GM23338 (cell line): Measurements from ENCODE around the gene EXOC7. TPM values are rescaled to one million over a fixed set of nuclear protein-coding genes. Genes with fewer than 3 reads are reported as not detected.

Experiments
- ATAC-seq: fragments of 200-7000 bp; cut with Tn5 transposase; 3 replicates; pipeline ENCODE4 v1.9.1; 2020
- DNase-seq: peaks from one replicate; pipeline ENCODE4 v3.0.0-alpha.2; 2015; ENCODE audit warnings: low spot score
- H2AFZ ChIP-seq: fragments of 200-600 bp; sonication (generic); 2 replicates; pipeline ENCODE4 v1.8.0; 2016; ENCODE audit warnings: antibody characterized with exemption, mild to moderate bottlenecking, moderate library complexity
- H3F3A ChIP-seq: fragments of 200-600 bp; sonication (generic); replicated peaks from 2 replicates; pipeline ENCODE4 v1.8.0; 2017; ENCODE audit warnings: antibody characterized with exemption, mixed run types, low read depth
- H3K27ac ChIP-seq: fragments of 200-600 bp; sonication (generic); 2 replicates; pipeline ENCODE4 v1.6.1; 2016; ENCODE audit warnings: low read depth
- H3K27me3 ChIP-seq: fragments of 200-600 bp; sonication (generic); 2 replicates; pipeline ENCODE4 v1.8.0; 2016; ENCODE audit warnings: mild to moderate bottlenecking, mixed run types, moderate library complexity; ENCODE audit not compliant: insufficient read depth
- H3K36me3 ChIP-seq: fragments of 200-600 bp; sonication (generic); 2 replicates; pipeline ENCODE4 v1.8.0; 2016; ENCODE audit warnings: mild to moderate bottlenecking; ENCODE audit not compliant: insufficient read depth
- H3K4me1 ChIP-seq: fragments of 200-600 bp; sonication (generic); 2 replicates; pipeline ENCODE4 v1.8.0; 2016; ENCODE audit warnings: mild to moderate bottlenecking, moderate library complexity; ENCODE audit not compliant: insufficient read depth
- H3K4me2 ChIP-seq: fragments of 200-600 bp; sonication (generic); 2 replicates; pipeline ENCODE4 v1.7.1; 2017; ENCODE audit warnings: mixed run types
- H3K4me3 ChIP-seq: fragments of 200-600 bp; sonication (generic); 2 replicates; pipeline ENCODE4 v1.6.1; 2016; ENCODE audit warnings: mixed run types
- H3K79me2 ChIP-seq: fragments of 200-600 bp; sonication (generic); replicated peaks from 2 replicates; pipeline ENCODE4 v1.8.0; 2017; ENCODE audit warnings: mild to moderate bottlenecking; ENCODE audit not compliant: insufficient read depth
- H3K9me2 ChIP-seq: fragments of 200-600 bp; sonication (generic); 2 replicates; pipeline ENCODE4 v1.8.0; 2017; ENCODE audit not compliant: insufficient read depth
- H4K20me1 ChIP-seq: fragments of 200-600 bp; sonication (generic); replicated peaks from 2 replicates; pipeline ENCODE4 v1.8.0; 2017; ENCODE audit warnings: mild to moderate bottlenecking; ENCODE audit not compliant: insufficient read depth
- H3K27ac Mint-ChIP-seq: 2 replicates; pipeline ENCODE4 v1.8.0; 2020; ENCODE audit warnings: inconsistent platforms, mild to moderate bottlenecking, moderate library complexity, mixed read lengths
- H3K27me3 Mint-ChIP-seq: 3 replicates; pipeline ENCODE4 v1.8.0; 2022; ENCODE audit warnings: low read depth, mild to moderate bottlenecking, moderate library complexity, mixed read lengths, inconsistent platforms; ENCODE audit not compliant: insufficient read depth, poor library complexity
- H3K36me3 Mint-ChIP-seq: 3 replicates; pipeline ENCODE4 v1.8.0; 2021; ENCODE audit warnings: low read depth, mild to moderate bottlenecking, inconsistent platforms, moderate library complexity, mixed read lengths
- H3K4me1 Mint-ChIP-seq: 3 replicates; pipeline ENCODE4 v1.8.0; 2020; ENCODE audit warnings: mild to moderate bottlenecking, inconsistent platforms, mixed read lengths
- H3K4me3 Mint-ChIP-seq: 3 replicates; pipeline ENCODE4 v1.8.0; 2021; ENCODE audit warnings: moderate library complexity, mild to moderate bottlenecking, inconsistent platforms, mixed read lengths
- H3K9me3 Mint-ChIP-seq: 3 replicates; pipeline ENCODE4 v1.8.0; 2020; ENCODE audit warnings: moderate library complexity, mild to moderate bottlenecking, inconsistent platforms, mixed read lengths
- CREB1 ChIP-seq: fragments of 250-450 bp; sonication (Bioruptor Pico); IDR thresholded peaks from 2 replicates; pipeline ENCODE4 v1.5.0; 2020; ENCODE audit warnings: low read depth, mild to moderate bottlenecking, moderate library complexity
- EZH2 ChIP-seq: fragments of 200-600 bp; sonication (generic); IDR thresholded peaks from one replicate; pipeline ENCODE4 v1.8.0; 2017; ENCODE audit warnings: antibody characterized with exemption, mild to moderate bottlenecking, low read depth; ENCODE audit not compliant: unreplicated experiment
- EZH2phosphoT487 ChIP-seq: fragments of 200-600 bp; sonication (generic); IDR thresholded peaks from one replicate; pipeline ENCODE4 v1.8.1; 2018; ENCODE audit warnings: antibody characterized with exemption; ENCODE audit not compliant: unreplicated experiment
- JUNB ChIP-seq: IDR thresholded peaks from one replicate; pipeline ENCODE4 v1.6.1; 2016; ENCODE audit warnings: antibody characterized with exemption; ENCODE audit not compliant: unreplicated experiment
- NANOG ChIP-seq: IDR thresholded peaks from 2 replicates; pipeline ENCODE4 v1.6.1; 2016; ENCODE audit warnings: antibody characterized with exemption, borderline replicate concordance
- POLR2AphosphoS5 ChIP-seq: IDR thresholded peaks from 2 replicates; pipeline ENCODE4 v1.6.1; 2016; ENCODE audit warnings: antibody characterized with exemption, low read depth
- STAT1 ChIP-seq: IDR thresholded peaks from one replicate; pipeline ENCODE4 v1.6.1; 2016; ENCODE audit warnings: antibody characterized with exemption; ENCODE audit not compliant: unreplicated experiment
- ZNF114 ChIP-seq: fragments of 250-450 bp; sonication (Bioruptor Pico); IDR thresholded peaks from 2 replicates; pipeline ENCODE4 v1.5.0; 2020; ENCODE audit warnings: mild to moderate bottlenecking, moderate library complexity
- ZNF331 ChIP-seq: fragments of 250-450 bp; sonication (Bioruptor Pico); IDR thresholded peaks from 2 replicates; pipeline ENCODE4 v1.5.0; 2020; ENCODE audit warnings: low read depth, mild to moderate bottlenecking, moderate library complexity
- polyA plus RNA-seq: library from polyadenylated mRNA; unstranded; fragments of >200 nt; fragmentation: Nextera tagmentation; extraction: Ambion mirVana; gene quantifications from 2 replicates; pipeline ENCODE4 v1.2.1, GENCODE V29; 2016
- total RNA-seq: library from RNA; depleted of rRNA; stranded (reverse); fragments of >200 nt; shearing (Covaris generic); gene quantifications from 2 replicates; pipeline ENCODE4 v1.2.3, GENCODE V29; 2014
- TF ChIP-seq, protein P1 (sequence below), 2 experiments: fragments of 200-600 bp in 1 of 2; sonication (generic) in 1 of 2; conservative IDR thresholded peaks; 2 replicates each; pipeline versions ENCODE4 v1.5.1 to v1.6.1; 2016 to 2017; ENCODE audit warnings: antibody characterized with exemption in 2 of 2, low read depth in 2 of 2, mild to moderate bottlenecking in 2 of 2, moderate library complexity in 1 of 2
- TF ChIP-seq, protein P2 (sequence below): IDR thresholded peaks from 2 replicates; pipeline ENCODE4 v1.6.1; 2016; ENCODE audit warnings: antibody characterized with exemption
- TF ChIP-seq, protein P3 (sequence below): IDR thresholded peaks from one replicate; pipeline ENCODE4 v1.6.1; 2018; ENCODE audit warnings: antibody characterized with exemption; ENCODE audit not compliant: unreplicated experiment

Gene EXOC7
- total and polyA plus RNA-seq, 2 experiments from 2014 or later, result 75.4 to 77.4 TPM

DNA sequence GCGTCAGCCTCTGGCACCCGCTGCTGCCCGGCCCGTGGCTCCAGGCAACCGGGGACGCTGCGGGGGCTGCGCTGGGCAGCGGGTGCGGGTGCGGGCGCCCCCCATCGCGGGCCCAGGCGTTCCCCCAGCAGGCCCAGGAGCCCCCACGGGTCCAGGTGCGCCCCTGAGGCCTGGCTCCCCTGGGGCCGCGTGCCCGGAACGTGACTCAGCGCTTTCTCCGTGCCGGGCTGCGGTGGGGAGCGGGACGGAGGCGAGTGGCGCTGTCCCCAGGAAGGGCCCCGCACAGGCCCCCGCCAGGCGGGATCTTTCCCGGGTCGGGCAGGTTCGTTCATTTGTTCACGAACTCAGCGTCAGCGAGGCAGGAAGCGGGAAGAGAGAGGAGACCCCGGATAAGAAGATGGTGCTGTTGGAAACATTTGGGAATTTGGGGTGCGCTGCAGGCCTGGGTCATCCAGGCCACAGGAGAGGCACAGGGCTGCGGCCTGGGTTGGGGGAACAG lies 18.4 kb upstream of the EXOC7 start (continued):
- TF ChIP-seq EZH2phosphoT487 (no peak), POLR2AphosphoS5 (no peak; the same call in 1 of the 2 replicates), STAT1 (no peak)
- TF ChIP-seq, protein P1, sequence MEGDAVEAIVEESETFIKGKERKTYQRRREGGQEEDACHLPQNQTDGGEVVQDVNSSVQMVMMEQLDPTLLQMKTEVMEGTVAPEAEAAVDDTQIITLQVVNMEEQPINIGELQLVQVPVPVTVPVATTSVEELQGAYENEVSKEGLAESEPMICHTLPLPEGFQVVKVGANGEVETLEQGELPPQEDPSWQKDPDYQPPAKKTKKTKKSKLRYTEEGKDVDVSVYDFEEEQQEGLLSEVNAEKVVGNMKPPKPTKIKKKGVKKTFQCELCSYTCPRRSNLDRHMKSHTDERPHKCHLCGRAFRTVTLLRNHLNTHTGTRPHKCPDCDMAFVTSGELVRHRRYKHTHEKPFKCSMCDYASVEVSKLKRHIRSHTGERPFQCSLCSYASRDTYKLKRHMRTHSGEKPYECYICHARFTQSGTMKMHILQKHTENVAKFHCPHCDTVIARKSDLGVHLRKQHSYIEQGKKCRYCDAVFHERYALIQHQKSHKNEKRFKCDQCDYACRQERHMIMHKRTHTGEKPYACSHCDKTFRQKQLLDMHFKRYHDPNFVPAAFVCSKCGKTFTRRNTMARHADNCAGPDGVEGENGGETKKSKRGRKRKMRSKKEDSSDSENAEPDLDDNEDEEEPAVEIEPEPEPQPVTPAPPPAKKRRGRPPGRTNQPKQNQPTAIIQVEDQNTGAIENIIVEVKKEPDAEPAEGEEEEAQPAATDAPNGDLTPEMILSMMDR (conservative IDR thresholded peaks at IDR 0.05; ENCODE audit: low read depth in 2 of 2), result no peak
- TF ChIP-seq, protein P2, sequence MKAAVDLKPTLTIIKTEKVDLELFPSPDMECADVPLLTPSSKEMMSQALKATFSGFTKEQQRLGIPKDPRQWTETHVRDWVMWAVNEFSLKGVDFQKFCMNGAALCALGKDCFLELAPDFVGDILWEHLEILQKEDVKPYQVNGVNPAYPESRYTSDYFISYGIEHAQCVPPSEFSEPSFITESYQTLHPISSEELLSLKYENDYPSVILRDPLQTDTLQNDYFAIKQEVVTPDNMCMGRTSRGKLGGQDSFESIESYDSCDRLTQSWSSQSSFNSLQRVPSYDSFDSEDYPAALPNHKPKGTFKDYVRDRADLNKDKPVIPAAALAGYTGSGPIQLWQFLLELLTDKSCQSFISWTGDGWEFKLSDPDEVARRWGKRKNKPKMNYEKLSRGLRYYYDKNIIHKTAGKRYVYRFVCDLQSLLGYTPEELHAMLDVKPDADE, result no peak
- TF ChIP-seq, protein P3, sequence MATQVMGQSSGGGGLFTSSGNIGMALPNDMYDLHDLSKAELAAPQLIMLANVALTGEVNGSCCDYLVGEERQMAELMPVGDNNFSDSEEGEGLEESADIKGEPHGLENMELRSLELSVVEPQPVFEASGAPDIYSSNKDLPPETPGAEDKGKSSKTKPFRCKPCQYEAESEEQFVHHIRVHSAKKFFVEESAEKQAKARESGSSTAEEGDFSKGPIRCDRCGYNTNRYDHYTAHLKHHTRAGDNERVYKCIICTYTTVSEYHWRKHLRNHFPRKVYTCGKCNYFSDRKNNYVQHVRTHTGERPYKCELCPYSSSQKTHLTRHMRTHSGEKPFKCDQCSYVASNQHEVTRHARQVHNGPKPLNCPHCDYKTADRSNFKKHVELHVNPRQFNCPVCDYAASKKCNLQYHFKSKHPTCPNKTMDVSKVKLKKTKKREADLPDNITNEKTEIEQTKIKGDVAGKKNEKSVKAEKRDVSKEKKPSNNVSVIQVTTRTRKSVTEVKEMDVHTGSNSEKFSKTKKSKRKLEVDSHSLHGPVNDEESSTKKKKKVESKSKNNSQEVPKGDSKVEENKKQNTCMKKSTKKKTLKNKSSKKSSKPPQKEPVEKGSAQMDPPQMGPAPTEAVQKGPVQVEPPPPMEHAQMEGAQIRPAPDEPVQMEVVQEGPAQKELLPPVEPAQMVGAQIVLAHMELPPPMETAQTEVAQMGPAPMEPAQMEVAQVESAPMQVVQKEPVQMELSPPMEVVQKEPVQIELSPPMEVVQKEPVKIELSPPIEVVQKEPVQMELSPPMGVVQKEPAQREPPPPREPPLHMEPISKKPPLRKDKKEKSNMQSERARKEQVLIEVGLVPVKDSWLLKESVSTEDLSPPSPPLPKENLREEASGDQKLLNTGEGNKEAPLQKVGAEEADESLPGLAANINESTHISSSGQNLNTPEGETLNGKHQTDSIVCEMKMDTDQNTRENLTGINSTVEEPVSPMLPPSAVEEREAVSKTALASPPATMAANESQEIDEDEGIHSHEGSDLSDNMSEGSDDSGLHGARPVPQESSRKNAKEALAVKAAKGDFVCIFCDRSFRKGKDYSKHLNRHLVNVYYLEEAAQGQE, result no peak

DNA sequence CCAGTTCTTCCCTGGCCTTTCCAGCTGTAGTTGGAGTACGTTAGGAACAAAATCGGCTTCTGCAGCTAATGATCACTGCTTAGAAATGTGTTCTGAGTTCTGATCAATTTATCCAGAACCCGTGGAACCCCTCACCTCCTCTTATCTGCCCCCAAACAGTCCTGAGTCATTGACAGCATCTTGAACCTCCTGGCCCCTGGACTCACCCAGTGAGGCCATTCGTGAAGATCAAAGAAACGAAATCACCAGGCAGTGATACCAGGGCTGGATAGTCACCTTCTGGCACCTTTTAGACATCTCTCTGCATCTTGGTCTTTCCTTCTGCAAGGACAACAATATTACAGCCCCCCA lies 17.0 kb upstream of the EXOC7 start:
- no peak for TF ChIP-seq STAT1
- no peak for TF ChIP-seq ZNF331 (CRISPR knock-in tag)
- TF ChIP-seq, protein P1 (conservative IDR thresholded peaks at IDR 0.05; ENCODE audit: low read depth in 2 of 2), result no peak
- TF ChIP-seq, protein P2, result no peak
- TF ChIP-seq POLR2AphosphoS5, result no peak
- TF ChIP-seq EZH2, result no peak
- no peak for TF ChIP-seq JUNB
- TF ChIP-seq, protein P3, result no peak
- no peak for TF ChIP-seq ZNF114 (CRISPR knock-in tag)
- no peak for TF ChIP-seq CREB1 (CRISPR knock-in tag)
- TF ChIP-seq NANOG, result no peak
- H3K36me3 Mint-ChIP-seq, result no peaks in the 10 kb centered on the region
- DNase-seq, result no peak
- Histone ChIP-seq H3F3A (peaks cover 14% of the 10 kb centered on the region), H4K20me1 (no peaks in the 10 kb centered on the region), H3K9me2 (no peaks in the 10 kb centered on the region), H3K4me1 (peaks cover 29% of the 10 kb centered on the region; the same call in 1 of the 2 replicates), H2AFZ (peak overlapping the region; percentile 81; the same call in 1 of the 2 replicates), H3K27me3 (0 out of 2 replicates have a peak, but pooled peaks cover 4% of the 10 kb centered on the region), H3K4me3 (no peak overlapping the region), H3K79me2 (no peaks in the 10 kb centered on the region), H3K4me2 (peak overlapping the region; percentile 68), H3K36me3 (no peaks in the 10 kb centered on the region), H3K27ac (no peak overlapping the region)
- peaks cover 24% of the 10 kb centered on the region for H3K27me3 Mint-ChIP-seq
- no peak for ATAC-seq
- H3K9me3 Mint-ChIP-seq, result no peaks in the 10 kb centered on the region; the same call in 2 of the 3 replicates
- peaks cover 25% of the 10 kb centered on the region for H3K4me1 Mint-ChIP-seq
- peak overlapping the region; percentile 33 for H3K4me3 Mint-ChIP-seq
- peak overlapping the region; percentile 37; the same call in 1 of the 2 replicates for H3K27ac Mint-ChIP-seq
